Measurements from ENCODE around the gene GPC3. TPM values are rescaled to one million over a fixed set of nuclear protein-coding genes. Genes with fewer than 3 reads are reported as not detected.

GPC3 gene
- polyA plus RNA-seq, 3 donors, result not detected

DNA sequence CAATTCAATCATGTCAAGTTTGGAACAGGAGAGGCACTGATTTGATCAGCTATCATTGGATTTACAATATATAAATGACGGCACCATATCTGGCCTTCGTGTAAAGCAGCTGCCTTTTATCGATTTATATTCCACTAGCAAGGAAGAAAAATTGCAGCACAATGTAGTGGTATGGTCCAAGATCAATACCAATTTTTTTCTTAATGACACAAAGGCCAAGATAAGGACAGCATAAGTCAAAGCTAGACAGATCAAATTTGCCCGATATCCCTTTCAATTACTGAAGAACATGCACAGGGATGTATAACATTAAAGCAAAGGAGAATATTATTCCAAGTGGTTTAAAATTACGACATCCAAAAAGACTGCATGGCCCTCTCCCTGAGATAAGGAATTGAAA, 167.4 kb downstream of the GPC3 start:
- Histone ChIP-seq H3K27ac (ENCODE audit: low read depth in 1 of 2, low read length in 2 of 2) (no peak overlapping the region), H4K20me1 (ENCODE audit: insufficient read depth, low read length) (no peaks in the 10 kb centered on the region), H3K79me2 (ENCODE audit: insufficient read depth, low read length) (no peaks in the 10 kb centered on the region), H2AFZ (ENCODE audit: insufficient read depth, low read depth, low read length, poor library complexity, severe bottlenecking) (no peak overlapping the region), H3K4me3 (replicated peaks in 1 of 3; ENCODE audit: low read depth in 2 of 3, low read length in 3 of 3) (no peak overlapping the region), H3K27me3 (ENCODE audit: control insufficient read depth in 2 of 2, insufficient read depth in 2 of 2, low read length in 2 of 2) (peaks cover 0 to 9% of the 10 kb centered on the region in 2 donors), H3K9me3 (replicated peaks in 1 of 2; ENCODE audit: control insufficient read depth in 1 of 2, insufficient read depth in 1 of 2, low read length in 2 of 2) (no peaks in the 10 kb centered on the region), H3K36me3 (replicated peaks in 1 of 2; ENCODE audit: control insufficient read depth in 1 of 2, insufficient read depth in 2 of 2, low read length in 2 of 2) (no peaks in the 10 kb centered on the region), H3K4me1 (ENCODE audit: control insufficient read depth in 1 of 2, insufficient read depth in 2 of 2, low read length in 2 of 2) (no peaks in the 10 kb centered on the region), H3K4me2 (replicated peaks; ENCODE audit: extremely low read depth, low read length, poor library complexity, severe bottlenecking) (no peak overlapping the region), H3K9ac (ENCODE audit: insufficient read depth, low read length, poor library complexity, severe bottlenecking) (no peak overlapping the region)
- Mint-ChIP-seq H3K27ac (no peak overlapping the region), H3K4me3 (no peak overlapping the region), H3K4me1 (no peaks in the 10 kb centered on the region), H3K27me3 (ENCODE audit: low read depth in 3 of 3) (peaks cover 0 to 13% (median 2%) of the 10 kb centered on the region in 3 donors), H3K9me3 (no peaks in the 10 kb centered on the region), H3K36me3 (no peaks in the 10 kb centered on the region)
- no CpG with 5 or more reads among the region's 5 CpGs for WGBS (ENCODE audit: insufficient coverage)
- no peak for DNase-seq
- TF ChIP-seq, protein P1, sequence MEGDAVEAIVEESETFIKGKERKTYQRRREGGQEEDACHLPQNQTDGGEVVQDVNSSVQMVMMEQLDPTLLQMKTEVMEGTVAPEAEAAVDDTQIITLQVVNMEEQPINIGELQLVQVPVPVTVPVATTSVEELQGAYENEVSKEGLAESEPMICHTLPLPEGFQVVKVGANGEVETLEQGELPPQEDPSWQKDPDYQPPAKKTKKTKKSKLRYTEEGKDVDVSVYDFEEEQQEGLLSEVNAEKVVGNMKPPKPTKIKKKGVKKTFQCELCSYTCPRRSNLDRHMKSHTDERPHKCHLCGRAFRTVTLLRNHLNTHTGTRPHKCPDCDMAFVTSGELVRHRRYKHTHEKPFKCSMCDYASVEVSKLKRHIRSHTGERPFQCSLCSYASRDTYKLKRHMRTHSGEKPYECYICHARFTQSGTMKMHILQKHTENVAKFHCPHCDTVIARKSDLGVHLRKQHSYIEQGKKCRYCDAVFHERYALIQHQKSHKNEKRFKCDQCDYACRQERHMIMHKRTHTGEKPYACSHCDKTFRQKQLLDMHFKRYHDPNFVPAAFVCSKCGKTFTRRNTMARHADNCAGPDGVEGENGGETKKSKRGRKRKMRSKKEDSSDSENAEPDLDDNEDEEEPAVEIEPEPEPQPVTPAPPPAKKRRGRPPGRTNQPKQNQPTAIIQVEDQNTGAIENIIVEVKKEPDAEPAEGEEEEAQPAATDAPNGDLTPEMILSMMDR (IDR thresholded peaks at IDR 0.05), result no peak
- intact Hi-C loops (cut with micrococcal nuclease), result no loop called here

DNA sequence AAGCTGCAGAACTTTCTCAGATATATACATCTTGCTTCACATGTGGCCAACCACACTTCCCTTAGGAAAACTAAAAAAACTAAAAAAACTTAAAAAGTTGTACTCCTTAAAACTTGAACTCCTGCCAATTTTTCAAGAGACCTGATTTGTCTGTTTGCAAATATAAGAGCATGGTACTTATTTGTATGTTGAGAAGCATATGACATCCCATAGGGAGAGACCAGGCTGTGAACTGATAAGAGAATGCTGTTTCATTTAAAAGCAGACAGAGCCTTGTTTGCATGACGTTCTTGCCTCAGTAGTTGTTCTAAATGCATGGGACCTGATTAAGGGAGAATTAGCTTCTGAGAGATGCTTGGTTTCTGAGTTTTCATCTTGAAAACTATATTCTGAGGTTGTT, 169.9 kb downstream of the GPC3 start:
- Mint-ChIP-seq H3K4me1 (no peaks in the 10 kb centered on the region), H3K9me3 (no peaks in the 10 kb centered on the region), H3K4me3 (no peak overlapping the region), H3K36me3 (no peaks in the 10 kb centered on the region), H3K27ac (no peak overlapping the region), H3K27me3 (ENCODE audit: low read depth in 3 of 3) (peaks cover 0 to 11% (median 2%) of the 10 kb centered on the region in 3 donors)
- no peaks in the 10 kb centered on the region for H3K4me1 ChIP-seq (ENCODE audit: control insufficient read depth in 1 of 2, insufficient read depth in 2 of 2, low read length in 2 of 2)
- no peak overlapping the region for H3K4me3 ChIP-seq (replicated peaks in 1 of 3; ENCODE audit: low read depth in 2 of 3, low read length in 3 of 3)
- no peak overlapping the region for H2AFZ ChIP-seq (ENCODE audit: insufficient read depth, low read depth, low read length, poor library complexity, severe bottlenecking)
- intact Hi-C loops (cut with micrococcal nuclease), result no loop called here
- no peak overlapping the region for H3K4me2 ChIP-seq (replicated peaks; ENCODE audit: extremely low read depth, low read length, poor library complexity, severe bottlenecking)
- H3K27ac ChIP-seq (ENCODE audit: low read depth in 1 of 2, low read length in 2 of 2), result no peak overlapping the region
- WGBS (ENCODE audit: insufficient coverage), result no CpG with 5 or more reads among the region's 1 CpG
- no peaks in the 10 kb centered on the region for H3K9me3 ChIP-seq (replicated peaks in 1 of 2; ENCODE audit: control insufficient read depth in 1 of 2, insufficient read depth in 1 of 2, low read length in 2 of 2)
- no peaks in the 10 kb centered on the region for H3K36me3 ChIP-seq (replicated peaks in 1 of 2; ENCODE audit: control insufficient read depth in 1 of 2, insufficient read depth in 2 of 2, low read length in 2 of 2)
- TF ChIP-seq, protein P1 (IDR thresholded peaks at IDR 0.05), result no peak
- no peaks in the 10 kb centered on the region for H4K20me1 ChIP-seq (ENCODE audit: insufficient read depth, low read length)
- no peak overlapping the region for H3K9ac ChIP-seq (ENCODE audit: insufficient read depth, low read length, poor library complexity, severe bottlenecking)
- H3K79me2 ChIP-seq (ENCODE audit: insufficient read depth, low read length), result no peaks in the 10 kb centered on the region
- no peak for DNase-seq
- H3K27me3 ChIP-seq (ENCODE audit: control insufficient read depth in 2 of 2, insufficient read depth in 2 of 2, low read length in 2 of 2), result peaks cover 0 to 15% of the 10 kb centered on the region in 2 donors
